KG1 (cell line): ENCODE results near the gene USP46.
A peak's percentile ranks its signal among the peaks of the same experiment; 100 is the strongest.

Experiments used
- DNase-seq: peaks from one replicate; lab custom pipeline; 2025; lab: John Stamatoyannopoulos, UW

Gene USP46

GRCh38 chr4:52659001-52659721, at the start of gene USP46:
Gene USP46 (minus strand): TSS chr4:52659301. CDS start chr4:52659150, 151 bp downstream.
- DNase-seq: peak; percentile 48

GRCh38 chr4:52704661-52705060, 45.6 kb upstream of the USP46 start:
- no peak for DNase-seq

- DNase-seq: no peak
Measured at GRCh38 chr4:52704133-52704532, 45.0 kb upstream of the USP46 start.

- DNase-seq: no peak
Measured at GRCh38 chr4:52701207-52701606, 42.1 kb upstream of the USP46 start.

- DNase-seq: no peak
Measured at GRCh38 chr4:52694936-52695335, 35.8 kb upstream of the USP46 start.

- DNase-seq: no peak
Measured at GRCh38 chr4:52693492-52693891, 34.4 kb upstream of the USP46 start.

- DNase-seq: no peak
Measured at GRCh38 chr4:52689096-52689495, 30.0 kb upstream of the USP46 start.

GRCh38 chr4:52687696-52688095, 28.6 kb upstream of the USP46 start:
- no peak for DNase-seq

- DNase-seq: no peak
Measured at GRCh38 chr4:52685316-52685715, 26.2 kb upstream of the USP46 start.

- no peak for DNase-seq
Measured at GRCh38 chr4:52684896-52685295, 25.8 kb upstream of the USP46 start.

GRCh38 chr4:52680381-52680780, 21.3 kb upstream of the USP46 start:
- no peak for DNase-seq

- no peak for DNase-seq
Measured at GRCh38 chr4:52676536-52676935, 17.4 kb upstream of the USP46 start.

GRCh38 chr4:52675111-52675510, 16.0 kb upstream of the USP46 start:
- no peak for DNase-seq

- no peak for DNase-seq
Measured at GRCh38 chr4:52670739-52671138, 11.6 kb upstream of the USP46 start.

GRCh38 chr4:52670121-52670520, 11.0 kb upstream of the USP46 start:
- DNase-seq: no peak

GRCh38 chr4:52665592-52665991, 6.5 kb upstream of the USP46 start:
- DNase-seq: no peak

- no peak for DNase-seq
Measured at GRCh38 chr4:52664479-52664878, 5.4 kb upstream of the USP46 start.

GRCh38 chr4:52661966-52662690, 3.0 kb upstream of the USP46 start:
- no peak for DNase-seq

GRCh38 chr4:52660643-52661042, 1.5 kb upstream of the USP46 start:
- no peak for DNase-seq

GRCh38 chr4:52659722-52660261, 691 bp upstream of the USP46 start:
- no peak for DNase-seq

- no peak for DNase-seq
Measured at GRCh38 chr4:52658641-52659000, 480 bp downstream of the USP46 start.

- no peak for DNase-seq
Measured at GRCh38 chr4:52657618-52658501, 1.2 kb downstream of the USP46 start.

GRCh38 chr4:52657292-52657617, 1.8 kb downstream of the USP46 start:
- DNase-seq: no peak
